T follicular helper cell (primary cell): ENCODE measurements around the gene UPK1B.

Source experiments
- DNase-seq: peaks from one replicate; pipeline ENCODE4 v3.0.0-alpha.2; 2020; ENCODE audit warnings: low read depth

The UPK1B gene

GRCh38 chr3:119176778-119177177 is 3.4 kb downstream of the UPK1B start:
- DNase-seq: no peak

GRCh38 chr3:119177321-119177720 is 3.9 kb downstream of the UPK1B start:
- DNase-seq: no peak

GRCh38 chr3:119181765-119182164 is 8.4 kb downstream of the UPK1B start:
- no peak for DNase-seq

GRCh38 chr3:119184111-119184510 is 10.7 kb downstream of the UPK1B start:
- no peak for DNase-seq

GRCh38 chr3:119184796-119185570 is 11.6 kb downstream of the UPK1B start:
- DNase-seq: no peak

- no peak for DNase-seq
Observed at GRCh38 chr3:119187266-119187665, 13.9 kb downstream of the UPK1B start.

- DNase-seq: no peak
Observed at GRCh38 chr3:119191800-119192199, 18.4 kb downstream of the UPK1B start.

- no peak for DNase-seq
Observed at GRCh38 chr3:119194237-119195150, 21.1 kb downstream of the UPK1B start.

- no peak for DNase-seq
Observed at GRCh38 chr3:119195151-119195476, 21.7 kb downstream of the UPK1B start.

- no peak for DNase-seq
Observed at GRCh38 chr3:119195911-119196310, 22.5 kb downstream of the UPK1B start.

- no peak for DNase-seq
Observed at GRCh38 chr3:119205209-119205608, 31.8 kb downstream of the UPK1B start.

GRCh38 chr3:119205685-119206084 is 32.3 kb downstream of the UPK1B start:
- DNase-seq: no peak

- DNase-seq: no peak
Observed at GRCh38 chr3:119206611-119207511, 33.5 kb downstream of the UPK1B start.

- no peak for DNase-seq
Observed at GRCh38 chr3:119207512-119207875, 34.1 kb downstream of the UPK1B start.

- no peak for DNase-seq
Observed at GRCh38 chr3:119211193-119211592, 37.8 kb downstream of the UPK1B start.

GRCh38 chr3:119211803-119212202 is 38.4 kb downstream of the UPK1B start:
- DNase-seq: no peak

- DNase-seq: no peak
Observed at GRCh38 chr3:119219069-119219468, 45.7 kb downstream of the UPK1B start.

- no peak for DNase-seq
Observed at GRCh38 chr3:119220198-119220597, 46.8 kb downstream of the UPK1B start.

- no peak for DNase-seq
Observed at GRCh38 chr3:119220970-119221667, 47.7 kb downstream of the UPK1B start.

GRCh38 chr3:119221779-119222320 is 48.5 kb downstream of the UPK1B start:
- DNase-seq: no peak

GRCh38 chr3:119222391-119222790 is 49.0 kb downstream of the UPK1B start:
- no peak for DNase-seq
